ENCODE measurements around the gene FBXW12.
"Not testable (repeated sequence)": the region's sequence is repeated elsewhere in the genome, so short reads cannot be mapped to it uniquely, and the experiment has no call there.

The FBXW12 gene, protein sequence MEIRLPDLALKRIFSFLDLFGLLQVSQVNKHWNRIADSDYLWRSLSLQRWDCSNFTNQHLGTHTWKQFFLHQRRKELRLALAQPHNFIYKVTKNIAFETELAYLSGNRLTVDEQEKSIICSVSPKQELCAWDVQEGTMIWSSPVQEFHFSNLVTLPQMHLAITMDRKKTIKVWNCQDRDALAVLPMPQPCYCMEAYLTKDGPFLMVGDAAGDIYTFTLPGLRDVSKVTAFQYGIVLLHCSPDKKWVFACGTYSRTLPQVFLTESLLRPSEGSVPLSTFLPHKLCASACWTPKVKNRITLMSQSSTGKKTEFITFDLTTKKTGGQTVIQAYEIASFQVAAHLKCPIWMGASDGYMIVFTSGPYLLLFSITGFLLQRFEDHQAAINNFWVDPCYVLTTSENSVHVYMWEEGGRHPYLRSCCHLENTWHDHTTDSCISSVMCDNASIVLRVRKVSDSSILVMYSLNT

DNA sequence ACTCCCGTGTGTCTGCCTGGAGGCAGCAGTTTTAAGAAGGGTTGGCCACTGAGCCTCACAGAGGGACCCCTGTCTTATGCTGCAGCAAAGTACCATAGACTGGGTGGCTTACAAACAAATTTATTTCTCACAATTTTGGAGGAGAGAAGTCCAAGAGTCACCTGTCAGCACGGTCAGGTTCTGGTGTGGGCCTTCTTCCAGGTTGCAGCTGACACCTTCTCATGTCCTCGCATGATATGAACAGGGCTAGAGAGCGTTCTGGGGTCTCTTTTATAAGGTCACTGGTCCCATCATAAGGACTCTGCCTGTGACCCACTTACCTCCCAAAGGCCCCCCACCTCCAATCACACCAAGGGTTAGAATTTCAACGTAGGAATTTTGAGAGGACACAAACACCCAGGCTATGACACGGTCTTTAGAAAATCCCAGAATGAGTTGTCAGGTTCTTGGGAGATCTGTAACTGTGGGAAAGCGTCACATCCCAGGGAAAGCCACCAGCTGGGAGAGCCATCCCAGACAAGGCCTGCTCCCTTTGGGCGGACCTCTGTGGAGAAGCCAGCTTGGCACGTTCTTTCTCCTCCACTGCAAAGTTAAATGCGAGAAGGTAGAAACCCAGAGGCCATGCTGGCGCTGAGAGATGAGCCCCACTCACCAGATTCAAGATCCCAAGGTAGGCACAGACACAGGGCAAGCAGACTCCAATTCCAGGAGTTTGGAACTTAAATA is at the start of gene FBXW12:
Gene FBXW12, plus strand, starts transcription at position 569 of the 726 bp plus-strand sequence. CDS start 549 bp downstream, outside the sequence.
- DNase-seq (ENCODE audit: low read depth, low spot score), result no peak

DNA sequence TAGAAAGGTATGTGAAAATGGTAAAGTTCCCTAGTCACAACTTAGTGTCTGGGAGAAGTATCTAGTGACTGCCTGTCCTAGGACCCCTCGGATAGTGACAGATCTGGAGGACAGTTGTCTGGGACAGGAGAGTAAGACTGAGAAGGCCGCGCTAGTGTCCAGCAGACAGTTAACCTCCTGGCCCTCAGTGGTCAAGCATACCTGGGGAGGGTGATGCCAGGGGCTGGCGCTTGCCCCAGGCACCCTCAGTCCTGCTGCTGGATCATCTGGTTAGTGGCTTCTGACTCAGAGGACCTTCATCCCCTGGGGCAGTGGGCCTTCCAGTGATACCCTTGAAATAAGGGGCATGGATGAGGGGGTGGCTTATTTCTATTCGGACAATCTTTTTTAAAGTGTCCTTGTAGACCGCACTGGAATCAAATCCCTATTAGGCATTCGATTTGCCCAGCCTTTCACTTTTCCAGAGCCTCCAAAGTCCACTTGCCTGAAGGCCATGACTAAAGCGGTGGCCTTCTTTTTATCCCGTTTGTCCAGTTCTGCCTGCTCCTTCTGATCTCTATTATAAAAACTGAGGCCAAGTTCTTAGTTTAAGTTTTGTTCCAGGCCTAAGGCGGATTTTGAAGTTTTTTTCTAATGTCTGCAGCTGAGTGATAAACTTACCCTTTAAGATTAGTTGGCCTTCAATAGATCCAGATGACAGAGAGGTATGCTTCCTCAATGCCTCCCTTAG is 40.1 kb upstream of the FBXW12 start:
- not testable (repeated sequence) for DNase-seq (ENCODE audit: low read depth, low spot score)

DNA sequence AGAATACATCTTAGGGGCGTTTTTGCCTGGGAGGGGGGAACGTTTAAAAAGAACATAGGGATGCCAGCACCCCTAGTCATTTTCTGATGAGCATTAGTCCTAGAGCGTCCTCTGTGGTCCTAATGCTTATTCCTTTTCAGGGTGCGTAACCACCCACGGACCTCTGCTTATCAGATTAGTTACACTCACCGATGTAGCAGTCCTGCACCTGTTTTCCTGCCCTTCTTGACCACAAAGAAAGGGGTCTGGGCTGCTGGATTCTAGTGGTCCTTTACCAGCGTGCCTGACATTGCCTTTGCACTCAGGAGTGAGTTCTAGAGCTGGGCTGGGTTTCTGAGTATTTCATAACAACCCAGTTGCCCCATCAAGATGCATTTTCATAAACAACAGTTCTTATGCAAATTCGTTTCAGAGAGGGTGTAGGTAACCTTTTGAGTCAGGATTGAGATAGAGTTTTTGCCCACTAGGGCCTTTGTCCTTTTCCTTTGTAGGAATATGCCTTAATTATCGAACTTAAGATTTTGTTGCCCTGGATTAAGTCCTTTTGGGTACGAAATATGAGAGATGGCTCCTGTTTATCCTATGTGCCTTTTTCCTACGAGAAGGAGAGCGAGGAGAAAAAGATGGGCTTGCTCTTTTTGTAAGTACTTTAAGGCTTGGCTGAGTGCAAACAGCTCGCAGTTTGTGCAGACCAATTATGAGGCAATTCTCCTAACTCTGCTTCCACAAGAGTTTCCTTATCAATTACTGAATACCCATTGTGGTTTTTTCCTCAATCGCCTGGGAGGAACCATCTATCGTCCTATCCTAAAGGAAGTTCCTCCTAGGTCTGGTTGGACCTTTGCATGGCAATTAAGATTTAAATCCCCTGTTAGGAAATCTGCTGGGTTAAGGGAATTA is 38.4 kb upstream of the FBXW12 start, which contains the start of gene SPINK8:
Gene SPINK8, minus strand, starts transcription at position 316 of the 900 bp plus-strand sequence. CDS start 5,320 bp downstream, outside the sequence.
- not testable (repeated sequence) for DNase-seq (ENCODE audit: low read depth, low spot score)

DNA sequence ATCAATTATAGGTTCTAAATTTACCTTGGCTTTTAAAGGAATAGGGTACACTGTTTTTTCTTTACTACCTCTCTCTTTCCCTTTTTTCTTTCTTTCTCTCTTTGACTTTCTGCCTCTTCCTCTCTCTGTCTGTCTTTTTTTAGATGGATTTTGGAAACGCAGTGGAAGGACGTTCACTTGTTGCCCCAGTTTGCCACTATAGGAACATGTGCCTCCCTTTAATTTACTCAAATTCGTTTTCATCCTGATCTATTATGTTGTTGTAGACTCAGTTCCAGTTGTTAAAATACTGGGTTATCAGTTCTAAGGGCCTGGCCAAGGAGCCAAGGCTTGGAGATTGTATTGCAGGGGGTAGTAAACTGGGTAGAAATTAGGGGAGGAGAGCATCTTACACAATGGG is 37.4 kb upstream of the FBXW12 start:
- DNase-seq (ENCODE audit: low read depth, low spot score), result no peak

DNA sequence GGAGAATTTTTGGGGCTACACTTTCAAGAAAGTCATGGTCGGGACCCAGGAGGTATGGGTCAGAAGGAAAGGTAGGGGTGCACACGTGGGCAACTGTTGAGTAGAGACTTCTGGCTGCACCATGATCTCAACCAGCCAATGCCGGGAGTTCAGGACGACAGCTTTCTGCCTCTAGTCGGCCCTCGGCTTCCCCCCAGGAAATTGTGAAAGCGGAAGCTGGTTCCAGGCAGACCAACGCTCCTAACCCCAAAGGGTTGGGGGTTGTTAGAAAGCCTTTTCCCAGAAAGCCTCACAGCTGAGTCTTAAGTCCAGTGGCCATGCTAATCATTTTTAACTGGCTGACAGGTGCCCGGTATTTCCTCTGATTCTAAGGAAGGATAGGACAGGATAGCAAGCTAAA is 36.7 kb upstream of the FBXW12 start:
- DNase-seq (ENCODE audit: low read depth, low spot score), result not testable (repeated sequence)

DNA sequence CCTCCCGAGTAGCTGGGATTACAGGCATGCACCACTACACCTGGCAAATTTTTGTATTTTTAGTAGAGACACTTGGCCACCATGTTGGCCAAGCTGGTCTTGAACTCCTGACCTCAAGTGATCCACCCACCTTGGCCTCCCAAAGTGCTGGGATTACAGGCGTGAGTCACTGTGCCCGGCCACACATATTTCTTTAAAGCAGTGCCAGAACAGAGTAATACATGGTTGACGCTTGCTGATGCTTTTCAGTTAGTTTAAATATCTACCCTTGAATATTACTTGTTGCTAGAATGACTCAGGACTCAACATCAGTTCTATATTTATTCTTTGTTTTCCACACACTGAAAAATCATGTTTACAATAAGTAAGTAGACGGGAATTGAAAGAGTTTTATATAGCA is 34.5 kb upstream of the FBXW12 start:
- not testable (repeated sequence) for DNase-seq (ENCODE audit: low read depth, low spot score)

DNA sequence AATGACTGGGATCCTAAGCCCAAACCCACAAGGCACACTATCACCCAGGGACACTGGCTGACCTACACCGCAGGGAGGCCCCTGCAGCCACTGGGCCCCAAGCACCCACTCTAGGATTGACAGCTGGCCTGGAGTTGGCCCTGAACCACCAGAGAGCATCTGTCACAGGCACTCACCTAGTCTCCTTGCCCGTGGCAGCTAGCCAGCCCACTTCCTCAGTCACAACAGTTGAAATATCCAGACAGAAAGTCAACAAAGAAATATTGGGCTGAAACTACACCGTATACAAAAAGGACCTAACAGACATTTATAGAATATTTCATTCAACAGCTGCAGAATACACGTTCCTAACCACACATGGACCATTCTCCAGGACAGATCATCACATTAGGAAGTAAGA is 33.4 kb upstream of the FBXW12 start:
- DNase-seq (ENCODE audit: low read depth, low spot score), result no peak

DNA sequence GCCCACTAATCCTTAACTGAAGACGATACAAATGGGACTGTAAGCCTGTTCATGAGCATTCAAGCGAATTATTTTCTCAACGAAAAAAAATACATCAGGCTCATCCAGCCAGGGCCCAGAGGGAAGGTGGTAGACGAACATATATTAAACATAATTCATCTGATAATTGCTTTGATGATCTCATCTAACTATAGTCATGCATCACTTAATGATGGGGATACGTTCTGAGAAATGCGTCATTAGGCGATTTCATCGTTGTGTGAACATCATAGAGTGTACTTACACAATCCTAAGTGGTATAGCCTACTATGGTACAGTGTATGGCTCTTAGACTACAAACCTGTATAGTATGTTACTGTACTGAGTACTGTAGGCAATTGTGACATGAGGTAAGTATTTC is 28.6 kb upstream of the FBXW12 start:
- no peak for DNase-seq (ENCODE audit: low read depth, low spot score)

DNA sequence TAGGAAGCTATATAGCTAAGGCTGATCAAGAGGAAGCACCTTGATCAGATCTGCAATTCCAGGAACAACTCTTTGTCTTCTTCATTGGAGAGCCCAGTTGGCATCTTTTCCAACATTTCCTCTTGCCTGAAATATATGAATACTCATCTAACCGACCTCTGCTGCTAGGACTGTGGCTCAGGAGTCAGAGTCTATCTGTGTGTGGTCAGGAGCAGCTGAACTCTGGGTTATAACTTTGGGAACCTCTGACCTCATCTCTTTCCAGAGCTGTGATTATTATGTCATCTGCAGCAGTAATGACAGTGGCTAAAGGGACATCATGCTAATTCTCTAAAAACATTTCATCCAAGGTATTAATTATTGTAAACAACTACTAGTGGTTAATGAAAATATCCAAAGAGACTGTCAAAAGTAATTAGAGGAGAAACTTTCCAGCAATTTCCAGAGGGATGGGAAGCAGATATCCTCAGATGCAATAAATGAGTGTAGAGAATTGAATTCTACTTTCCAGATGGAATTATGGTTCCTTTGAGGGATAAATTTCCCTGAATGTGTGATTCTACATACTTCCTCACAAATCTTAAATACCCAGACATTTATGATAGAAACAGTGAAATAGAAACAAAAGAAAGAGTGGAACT is 27.0 kb upstream of the FBXW12 start:
- DNase-seq (ENCODE audit: low read depth, low spot score), result no peak

DNA sequence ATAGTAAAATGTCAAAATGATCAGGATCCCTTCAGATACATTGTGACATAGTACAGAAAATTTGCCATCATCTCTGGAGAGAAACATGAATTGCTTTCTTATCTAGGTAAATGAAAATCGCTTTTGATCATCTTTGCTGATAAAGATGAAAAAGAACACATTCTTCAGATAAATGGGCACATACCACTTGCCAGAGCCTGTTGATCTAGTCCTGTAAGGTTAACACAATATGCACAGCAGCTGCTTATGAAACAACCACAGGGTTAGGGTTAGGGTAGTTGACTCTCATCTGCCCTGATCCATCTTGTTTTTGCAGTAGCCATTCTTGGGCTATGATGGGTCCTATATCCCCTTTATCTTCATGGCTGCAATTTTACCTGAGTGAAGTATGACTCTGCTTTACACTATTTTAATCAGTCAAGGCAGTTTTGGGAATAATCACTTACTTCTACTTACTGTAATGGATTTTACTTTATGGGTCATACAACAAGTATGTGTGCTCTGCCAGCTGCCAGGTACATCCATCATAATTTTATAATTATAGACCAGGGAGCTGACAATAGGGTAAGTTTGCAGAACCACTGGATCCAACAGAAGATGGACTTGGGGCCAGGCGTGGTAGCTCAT is 26.0 kb upstream of the FBXW12 start:
- DNase-seq (ENCODE audit: low read depth, low spot score), result no peak

DNA sequence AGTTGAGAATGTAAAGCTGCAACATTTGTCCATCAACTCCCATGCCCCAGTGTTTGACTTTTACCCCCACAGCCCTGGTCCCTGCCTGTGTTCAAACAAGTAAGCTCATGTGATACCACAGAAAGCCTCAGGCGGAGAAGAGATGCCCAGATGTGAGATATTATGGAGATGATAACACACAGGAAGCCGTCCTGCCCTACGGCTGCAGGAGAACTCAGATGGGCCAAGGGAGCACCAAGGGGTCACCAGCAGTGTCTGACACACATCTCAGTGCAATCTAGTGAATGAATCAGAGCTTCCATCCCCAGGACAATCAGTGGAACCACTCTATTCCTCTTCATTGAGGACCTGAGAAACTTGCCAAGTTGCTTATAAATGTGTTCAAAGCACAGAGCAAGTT is 24.5 kb upstream of the FBXW12 start:
- DNase-seq (ENCODE audit: low read depth, low spot score), result no peak

DNA sequence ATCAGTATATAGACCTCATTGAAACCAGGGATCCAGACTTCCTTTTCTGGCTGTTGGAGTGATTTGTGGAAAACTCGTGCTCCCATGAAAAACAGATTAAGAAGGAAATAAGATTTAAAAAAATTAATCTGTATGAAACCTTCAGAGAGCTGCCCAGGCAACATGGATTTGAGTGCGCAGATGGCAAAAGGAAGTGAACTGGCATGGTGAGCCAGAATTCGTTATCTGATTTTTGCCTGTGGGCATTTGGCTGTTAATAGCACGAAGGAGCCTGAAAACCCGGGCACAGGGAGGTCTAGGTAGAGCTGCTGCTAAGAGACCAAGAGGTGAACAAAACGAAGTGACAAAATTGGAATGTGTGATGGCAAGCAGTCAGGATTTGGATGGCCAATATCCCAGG is 19.5 kb upstream of the FBXW12 start:
- no peak for DNase-seq (ENCODE audit: low read depth, low spot score)

DNA sequence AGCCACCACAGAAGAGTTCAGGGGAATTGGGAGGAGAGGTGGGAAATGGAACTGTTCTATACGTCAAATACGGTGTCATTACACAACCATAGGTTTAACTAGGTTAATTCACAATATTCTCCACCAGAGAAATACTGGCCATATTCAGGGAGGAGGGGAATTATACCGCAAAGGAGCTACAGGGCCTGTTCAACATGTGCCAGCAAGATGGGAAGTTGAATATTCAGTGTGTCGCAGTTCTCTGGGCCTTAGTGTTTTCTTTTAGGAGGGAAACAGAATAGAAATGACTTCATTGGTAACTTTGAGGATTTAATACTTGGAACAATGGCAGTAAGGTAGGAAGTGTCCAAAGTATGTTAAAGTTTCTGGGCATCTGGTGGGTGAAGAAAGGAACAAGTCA is 18.0 kb upstream of the FBXW12 start:
- no peak for DNase-seq (ENCODE audit: low read depth, low spot score)

DNA sequence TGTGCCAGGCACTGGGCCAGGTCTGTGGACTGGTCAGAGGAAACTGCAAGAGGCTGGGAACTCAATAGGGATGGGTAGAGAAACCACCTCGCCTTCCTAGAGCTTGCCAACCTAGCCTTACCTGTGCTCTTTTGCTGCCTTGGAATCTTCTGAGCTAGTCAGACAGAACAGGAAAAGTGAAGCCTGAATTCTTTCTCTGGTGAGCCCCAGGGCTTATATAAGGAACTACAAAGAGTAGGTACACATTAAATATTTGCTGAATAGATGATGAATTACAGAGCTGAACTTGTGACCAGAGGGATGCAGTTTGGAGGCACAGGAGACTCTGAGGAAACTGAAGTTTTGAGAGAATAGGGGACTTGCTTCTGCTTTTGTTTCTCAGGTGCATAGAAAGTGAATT is 15.6 kb upstream of the FBXW12 start:
- DNase-seq (ENCODE audit: low read depth, low spot score), result no peak

DNA sequence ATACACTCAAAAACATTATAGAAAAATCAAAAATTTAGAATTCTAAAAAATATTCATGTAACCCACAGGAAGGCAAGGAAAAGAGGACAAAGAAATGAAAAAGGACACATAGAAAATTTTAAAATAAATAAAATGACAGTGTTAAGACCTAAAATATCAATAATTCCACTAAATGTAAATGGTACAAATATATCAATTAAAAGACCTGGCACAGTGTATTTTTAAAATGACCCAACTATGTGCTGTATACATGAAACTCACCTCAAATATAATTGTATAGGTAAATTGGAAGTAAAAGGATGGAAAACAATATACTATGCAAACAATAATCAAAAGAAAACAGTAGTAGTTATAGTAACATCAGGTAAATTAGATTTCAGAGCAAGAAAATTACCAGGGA is 10.1 kb upstream of the FBXW12 start:
- DNase-seq (ENCODE audit: low read depth, low spot score), result no peak

DNA sequence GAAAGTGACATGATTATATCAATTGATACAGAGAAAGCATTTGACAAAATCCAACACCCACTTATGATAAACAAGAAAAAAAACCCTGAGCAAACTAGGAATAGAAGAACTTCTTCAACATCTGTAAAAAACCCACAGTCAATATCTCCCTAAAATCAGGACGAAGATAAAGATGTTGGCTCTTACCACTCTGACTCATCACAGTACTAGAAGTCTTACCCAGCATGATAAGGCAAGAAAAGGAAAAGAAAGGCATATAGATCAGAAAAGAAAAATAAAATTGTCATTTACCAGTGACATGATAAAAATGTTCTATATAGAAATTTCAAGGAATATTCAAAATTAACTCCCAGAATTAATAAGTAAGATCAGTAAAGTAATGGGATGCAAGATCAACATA is 7.2 kb upstream of the FBXW12 start:
- DNase-seq (ENCODE audit: low read depth, low spot score), result no peak

DNA sequence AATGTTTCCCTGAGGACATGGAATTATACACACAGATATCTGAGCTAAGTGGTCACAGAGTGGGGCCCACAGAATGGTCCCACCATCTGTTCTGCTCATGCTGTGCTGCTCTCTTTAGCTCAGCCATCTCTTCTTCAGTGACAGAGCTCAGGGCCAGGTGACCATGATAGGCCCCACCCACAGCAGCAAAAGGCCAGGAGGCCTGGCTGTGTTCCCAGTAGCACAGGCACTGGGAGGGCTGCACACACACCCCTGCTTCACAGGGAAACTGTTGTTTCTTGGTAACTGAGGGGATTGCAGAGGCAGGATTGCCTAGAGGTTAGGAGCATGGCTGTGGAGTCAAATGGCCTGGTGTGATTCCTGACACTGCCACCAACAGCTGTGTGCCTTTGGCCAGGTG is 4.8 kb upstream of the FBXW12 start:
- DNase-seq (ENCODE audit: low read depth, low spot score), result no peak

DNA sequence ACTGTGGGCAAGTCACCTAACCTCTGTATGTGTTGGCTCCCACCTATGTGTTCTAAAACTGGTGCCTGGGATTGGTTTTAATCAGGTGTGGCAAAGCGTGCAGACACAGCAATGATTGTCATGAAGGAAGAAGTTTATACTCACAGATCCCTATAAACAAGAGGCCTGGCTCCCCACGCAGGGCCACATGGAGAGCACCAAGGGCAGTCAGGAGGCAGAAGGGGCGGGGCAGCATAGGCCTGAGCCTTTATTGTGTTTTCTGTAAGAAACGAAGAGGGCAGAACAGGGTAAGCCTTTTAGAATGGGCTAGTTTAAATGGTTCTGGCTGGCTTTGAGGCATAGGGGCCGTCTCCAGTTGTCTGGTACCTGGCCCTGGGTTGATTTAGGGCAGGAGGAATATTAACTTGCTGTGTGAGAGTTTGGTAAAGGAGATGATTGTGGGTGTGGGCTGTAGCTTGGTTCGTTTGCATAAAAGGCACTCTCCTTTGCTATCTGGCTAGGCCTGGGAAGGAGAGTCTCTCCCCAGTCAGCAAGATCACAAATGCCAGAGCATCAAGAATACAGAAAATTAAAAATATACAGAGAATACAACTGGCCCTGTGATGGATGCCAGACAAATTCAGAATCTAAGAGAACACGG is 2.2 kb upstream of the FBXW12 start:
- DNase-seq (ENCODE audit: low read depth, low spot score), result no peak

DNA sequence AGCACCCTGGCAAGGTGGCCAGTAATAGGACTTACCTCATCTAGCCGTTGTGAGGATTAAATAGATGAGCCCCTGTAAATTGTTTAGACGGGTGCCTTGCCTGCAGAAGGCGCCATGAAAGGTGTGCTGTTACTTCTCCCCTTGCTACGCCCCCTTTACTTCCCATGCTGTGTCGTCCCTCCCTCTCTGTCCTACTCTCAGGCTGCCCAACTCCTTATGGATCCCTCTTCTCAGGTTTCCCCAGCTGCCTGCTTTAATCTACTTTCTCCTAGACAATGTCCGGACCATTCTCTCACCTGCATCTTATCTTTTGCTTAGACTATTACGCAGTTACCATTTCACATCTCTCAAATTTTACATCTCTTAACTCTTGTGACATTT is 1.7 kb upstream of the FBXW12 start:
- no peak for DNase-seq (ENCODE audit: low read depth, low spot score)

DNA sequence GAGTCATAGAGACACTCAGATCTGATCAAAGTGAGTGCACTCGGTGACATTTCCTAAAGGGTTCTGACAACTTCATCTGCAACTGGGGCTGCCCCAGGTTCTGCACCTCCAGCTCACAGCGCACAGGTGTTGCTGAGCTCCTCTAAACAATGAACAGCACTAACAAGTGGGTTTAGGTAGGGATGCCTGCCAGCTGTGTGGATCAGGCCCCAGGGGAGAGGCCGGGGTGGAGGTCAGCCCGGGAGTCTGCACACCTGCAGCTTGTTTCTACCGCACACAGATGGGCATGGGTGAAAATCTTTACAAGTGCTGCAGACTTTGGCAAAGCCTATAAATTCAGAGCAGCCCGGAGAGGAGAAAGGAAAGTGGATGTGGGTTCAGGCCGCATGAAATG is 355 bp downstream of the FBXW12 start:
- DNase-seq (ENCODE audit: low read depth, low spot score), result no peak

All from activated CD4-positive, CD25-positive, alpha-beta regulatory T cell treated with anti-CD3 and anti-CD28 coated beads, Interleukin-2, amount 50 U/mL, for 16 hours (primary cell).